Epithelial cell of proximal tubule (primary cell): ENCODE measurements around the gene PLA2G4D. TPM values are rescaled to one million over a fixed set of nuclear protein-coding genes. Genes with fewer than 3 reads are reported as not detected.

ENCODE experiments used
- DNase-seq: peaks from one replicate; pipeline ENCODE4 v3.0.0-alpha.2; 2011; ENCODE audit warnings: low read depth
- H3K4me3 ChIP-seq: 2 replicates; pipeline ENCODE4 v1.5.1; 2011; ENCODE audit warnings: low read depth, mild to moderate bottlenecking, low read length
- CTCF ChIP-seq: conservative IDR thresholded peaks from 2 replicates; pipeline ENCODE4 v1.5.1; 2012; ENCODE audit warnings: low read depth, mild to moderate bottlenecking, low read length
- total RNA-seq: library from RNA; depleted of rRNA; stranded (reverse); fragments of >200 nt; gene quantifications from 2 replicates; pipeline ENCODE4 v1.2.3, GENCODE V29; 2015

PLA2G4D gene
- total RNA-seq, 1 donor from 2014 or later: not detected

GRCh38 chr15:42128476-42128875, 34.1 kb upstream of the PLA2G4D start:
- no peak for DNase-seq
- H3K4me3 ChIP-seq: no peak overlapping the region
- TF ChIP-seq CTCF: no peak

- TF ChIP-seq CTCF: no peak
- H3K4me3 ChIP-seq: no peak overlapping the region
- DNase-seq: no peak
Measured at GRCh38 chr15:42123546-42123945, 29.2 kb upstream of the PLA2G4D start.

- H3K4me3 ChIP-seq: no peak overlapping the region
- DNase-seq: no peak
- TF ChIP-seq CTCF: no peak
Measured at GRCh38 chr15:42121682-42122081, 27.3 kb upstream of the PLA2G4D start.

- no peak overlapping the region for H3K4me3 ChIP-seq
- TF ChIP-seq CTCF: no peak
- no peak for DNase-seq
Measured at GRCh38 chr15:42121021-42121420, 26.7 kb upstream of the PLA2G4D start.

- DNase-seq: no peak
- TF ChIP-seq CTCF: no peak
- H3K4me3 ChIP-seq: no peak overlapping the region
Measured at GRCh38 chr15:42120285-42120684, 25.9 kb upstream of the PLA2G4D start.

GRCh38 chr15:42119446-42119760, 25.0 kb upstream of the PLA2G4D start:
- H3K4me3 ChIP-seq: no peak overlapping the region
- no peak for DNase-seq
- TF ChIP-seq CTCF: no peak

GRCh38 chr15:42118650-42119445, 24.5 kb upstream of the PLA2G4D start:
- no peak for DNase-seq
- TF ChIP-seq CTCF: no peak
- H3K4me3 ChIP-seq: no peak overlapping the region
